Gastrocnemius medialis (tissue), 4 donors: Measurements from ENCODE around the gene JUNB. TPM values are rescaled to one million over a fixed set of nuclear protein-coding genes. Genes with fewer than 3 reads are reported as not detected.

Source experiments
- ATAC-seq, 2 donors: fragments of 150-250 bp; one replicate each; pipeline ENCODE4 v1.9.1; 2016
- DNase-seq, 2 donors: peaks; one replicate each; pipeline ENCODE4 v3.0.0-alpha.2; 2019
- H3K27ac ChIP-seq, 4 donors: fragments of 200-600 bp; sonication (generic); 1 replicate in 1 of 4; 2 replicates in 3 of 4; pipeline ENCODE4 v1.5.1; 2016 to 2018; ENCODE audit warnings: mild to moderate bottlenecking in 2 of 4, moderate library complexity in 1 of 4
- H3K27me3 ChIP-seq, 3 donors: fragments of 200-600 bp; sonication (generic) in 2 of 3; 1 replicate in 1 of 3; 2 replicates in 2 of 3; pipeline versions ENCODE4 v1.5.1 to v1.6.0; 2016 to 2019; ENCODE audit warnings: mild to moderate bottlenecking in 1 of 3, moderate library complexity in 1 of 3
- H3K36me3 ChIP-seq, 2 donors: fragments of 200-600 bp; sonication (generic) in 1 of 2; one replicate each; pipeline ENCODE4 v1.5.1; 2017 to 2018
- H3K4me1 ChIP-seq, 2 donors: fragments of 200-600 bp; sonication (generic) in 1 of 2; one replicate each; pipeline ENCODE4 v1.5.1; 2016 to 2017; ENCODE audit warnings: mild to moderate bottlenecking in 2 of 2
- H3K4me3 ChIP-seq, 4 donors: fragments of 200-600 bp; sonication (generic) in 3 of 4; 1 replicate in 1 of 4; 2 replicates in 3 of 4; pipeline ENCODE4 v1.5.1; 2016 to 2019; ENCODE audit warnings: mild to moderate bottlenecking in 2 of 4
- H3K9me3 ChIP-seq, 3 donors: fragments of 200-600 bp; sonication (generic) in 2 of 3; 1 replicate in 1 of 3; 2 replicates in 2 of 3; pipeline ENCODE4 v1.5.1; 2016 to 2019
- CTCF ChIP-seq, 5 experiments: fragments of 450-650 bp in 3 of 5; fragments of 200-600 bp in 2 of 5; sonication (generic) in 2 of 5; IDR thresholded peaks in 4 of 5; conservative IDR thresholded peaks in 1 of 5; 1 replicate in 4 of 5; 2 replicates in 1 of 5; pipeline ENCODE4 v1.5.1; 2016 to 2019; ENCODE audit warnings: antibody characterized with exemption in 5 of 5, mild to moderate bottlenecking in 3 of 5, moderate library complexity in 3 of 5
- POLR2A ChIP-seq, 2 donors: fragments of 450-650 bp; IDR thresholded peaks; one replicate each; pipeline ENCODE4 v1.6.1; 2017; ENCODE audit warnings: antibody characterized with exemption in 2 of 2, mild to moderate bottlenecking in 2 of 2, moderate library complexity in 2 of 2
- in situ Hi-C, 4 donors: fragments of 200-750 bp; cut with MboI; loops; one replicate each; pipeline versions ENCODE4 v1.15.0 to v1.8.0; 2017; ENCODE audit warnings: low sequenced_read_pairs in 4 of 4
- intact Hi-C: fragments of 100-400 bp; cut with DNase I; formaldehyde crosslinking; loops from one replicate; pipeline ENCODE4 v1.15.1; 2023; ENCODE audit warnings: low total_unique reads
- total RNA-seq, 4 donors: library from RNA; depleted of rRNA; stranded (reverse); fragments of >200 nt; gene quantifications; one replicate each; pipeline versions ENCODE4 v1.1.0 to v1.2.3, GENCODE V29; 2016

Gene JUNB
- total RNA-seq, 4 donors from 2014 or later, result 59.0 to 200 (median 128) TPM

- peak in 1 of 2 donors; percentile 54 for DNase-seq
- no peaks in the 10 kb centered on the region for H3K27me3 ChIP-seq
- peak overlapping the region; percentile 23 to 73 (median 56) for H3K27ac ChIP-seq
- peaks cover 37 to 44% of the 10 kb centered on the region in 2 donors for H3K4me1 ChIP-seq
- ATAC-seq, result no peak
- no peak overlapping the region for H3K4me3 ChIP-seq
- H3K9me3 ChIP-seq, result no peaks in the 10 kb centered on the region
- TF ChIP-seq CTCF (IDR thresholded peaks at IDR 0.05 in 4 of 5, conservative IDR thresholded peaks at IDR 0.05 in 1 of 5) (no peak), POLR2A (IDR thresholded peaks at IDR 0.05) (peak in 1 of 2 donors; percentile 17)
- intact Hi-C loops (loop anchor here (10.0 kb wide), 1 partner anchor 1795 kb away; no protein-coding TSS in a partner anchor), in situ Hi-C loops (loop anchor here in 3 of 4 donors (5.0 to 10.0 kb wide), 2 partner anchors 75 to 78 kb away; no protein-coding TSS in a partner anchor)
- H3K36me3 ChIP-seq, result no peaks in the 10 kb centered on the region
Measured at GRCh38 chr19:12769689-12770088, 21.6 kb upstream of the JUNB start.

- Histone ChIP-seq H3K36me3 (no peaks in the 10 kb centered on the region), H3K9me3 (no peaks in the 10 kb centered on the region), H3K4me3 (no peak overlapping the region), H3K27me3 (no peaks in the 10 kb centered on the region), H3K27ac (peak overlapping the region in 1 of 4 donors; percentile 94), H3K4me1 (peaks cover 42 to 47% of the 10 kb centered on the region in 2 donors)
- DNase-seq (no peak), ATAC-seq (no peak)
- in situ Hi-C loops (no loop called here), intact Hi-C loops (loop anchor here (10.0 kb wide), 1 partner anchor 1794 kb away; no protein-coding TSS in a partner anchor)
- TF ChIP-seq POLR2A (IDR thresholded peaks at IDR 0.05) (no peak), CTCF (IDR thresholded peaks at IDR 0.05 in 4 of 5, conservative IDR thresholded peaks at IDR 0.05 in 1 of 5) (no peak)
Measured at GRCh38 chr19:12770922-12771321, 20.4 kb upstream of the JUNB start.

GRCh38 chr19:12772323-12772722 lies 19.0 kb upstream of the JUNB start:
- intact Hi-C loops, result loop anchor here (10.0 kb wide), 1 partner anchor 1792 kb away; no protein-coding TSS in a partner anchor
- no peak overlapping the region for H3K4me3 ChIP-seq
- TF ChIP-seq POLR2A (IDR thresholded peaks at IDR 0.05) (no peak), CTCF (IDR thresholded peaks at IDR 0.05 in 4 of 5, conservative IDR thresholded peaks at IDR 0.05 in 1 of 5) (no peak)
- no peaks in the 10 kb centered on the region for H3K9me3 ChIP-seq
- in situ Hi-C loops, result no loop called here
- H3K27ac ChIP-seq, result peak overlapping the region; percentile 91 to 96 (median 94)
- peaks cover 45 to 50% of the 10 kb centered on the region in 2 donors for H3K4me1 ChIP-seq
- peak; percentile 52 to 82 for DNase-seq
- H3K27me3 ChIP-seq, result no peaks in the 10 kb centered on the region
- peak; percentile 64 to 71 for ATAC-seq
- H3K36me3 ChIP-seq, result no peaks in the 10 kb centered on the region

GRCh38 chr19:12773571-12773970 lies 17.7 kb upstream of the JUNB start:
- DNase-seq, result peak in 1 of 2 donors; percentile 65
- Histone ChIP-seq H3K27ac (peak overlapping the region; percentile 91 to 96 (median 94)), H3K9me3 (no peaks in the 10 kb centered on the region), H3K27me3 (no peaks in the 10 kb centered on the region), H3K36me3 (no peaks in the 10 kb centered on the region), H3K4me3 (no peak overlapping the region), H3K4me1 (peaks cover 49 to 61% of the 10 kb centered on the region in 2 donors)
- intact Hi-C loops (loop anchor here (10.0 kb wide), 1 partner anchor 1791 kb away; no protein-coding TSS in a partner anchor), in situ Hi-C loops (no loop called here)
- peak in 4 of 5 experiments; percentile 9 to 47 (median 40) for TF ChIP-seq CTCF (IDR thresholded peaks at IDR 0.05 in 4 of 5, conservative IDR thresholded peaks at IDR 0.05 in 1 of 5)
- TF ChIP-seq POLR2A (IDR thresholded peaks at IDR 0.05), result no peak
- peak; percentile 23 to 25 for ATAC-seq
